Stimulated activated CD4-positive, alpha-beta T cell treated with anti-CD3 and anti-CD28 coated beads, Interleukin-4, amount 100 ng/mL, for 1 hour (primary cell): ENCODE measurements around the gene FHL3.

Source experiments
- DNase-seq: peaks from one replicate; pipeline ENCODE4 v3.0.0-alpha.2; 2020

The FHL3 gene, protein sequence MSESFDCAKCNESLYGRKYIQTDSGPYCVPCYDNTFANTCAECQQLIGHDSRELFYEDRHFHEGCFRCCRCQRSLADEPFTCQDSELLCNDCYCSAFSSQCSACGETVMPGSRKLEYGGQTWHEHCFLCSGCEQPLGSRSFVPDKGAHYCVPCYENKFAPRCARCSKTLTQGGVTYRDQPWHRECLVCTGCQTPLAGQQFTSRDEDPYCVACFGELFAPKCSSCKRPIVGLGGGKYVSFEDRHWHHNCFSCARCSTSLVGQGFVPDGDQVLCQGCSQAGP

DNA sequence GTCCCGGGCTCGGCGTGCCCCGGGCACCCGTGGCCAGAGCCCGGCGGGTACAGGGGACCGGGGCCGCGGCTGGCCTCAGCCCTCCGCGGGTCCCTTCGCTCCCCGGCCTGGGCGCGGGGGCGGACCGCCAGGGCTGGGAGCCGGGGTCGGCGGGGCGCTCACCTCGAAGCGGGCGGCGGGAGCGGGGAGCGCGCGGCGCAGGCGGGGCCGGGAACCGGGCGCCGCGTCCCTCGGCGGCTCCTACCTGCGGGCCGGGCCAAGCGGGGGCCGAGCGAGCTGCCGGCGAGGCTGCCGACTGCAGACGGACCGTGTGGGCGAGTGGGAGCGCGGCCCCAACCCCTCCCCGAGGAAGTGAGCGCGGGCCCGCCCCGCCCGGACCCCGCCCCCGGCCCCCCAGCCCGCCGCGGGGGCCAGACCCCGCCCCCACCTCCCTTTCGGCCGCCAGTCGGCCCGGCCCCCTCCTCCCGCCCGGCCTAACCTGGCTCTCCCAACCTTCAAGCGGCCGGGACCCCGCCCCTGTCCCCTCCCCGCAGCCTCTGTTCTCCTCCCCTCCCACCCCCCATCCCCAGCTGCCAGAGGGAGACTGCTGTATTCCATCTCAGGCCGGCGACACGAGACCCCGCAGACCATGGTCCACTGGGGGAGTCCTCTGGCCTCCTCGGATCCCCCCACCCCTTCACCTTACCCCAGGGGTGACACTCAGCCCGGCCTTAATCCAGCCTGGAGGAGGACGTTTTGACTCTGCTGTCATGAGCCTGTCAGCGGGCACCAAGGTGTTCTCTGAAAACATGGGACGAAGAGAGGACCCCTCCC is at the start of gene FHL3:
Gene FHL3, minus strand, starts transcription at position 320 of the 813 bp plus-strand sequence. CDS start 6,102 bp downstream, outside the sequence.
- DNase-seq = peak; percentile 49

DNA sequence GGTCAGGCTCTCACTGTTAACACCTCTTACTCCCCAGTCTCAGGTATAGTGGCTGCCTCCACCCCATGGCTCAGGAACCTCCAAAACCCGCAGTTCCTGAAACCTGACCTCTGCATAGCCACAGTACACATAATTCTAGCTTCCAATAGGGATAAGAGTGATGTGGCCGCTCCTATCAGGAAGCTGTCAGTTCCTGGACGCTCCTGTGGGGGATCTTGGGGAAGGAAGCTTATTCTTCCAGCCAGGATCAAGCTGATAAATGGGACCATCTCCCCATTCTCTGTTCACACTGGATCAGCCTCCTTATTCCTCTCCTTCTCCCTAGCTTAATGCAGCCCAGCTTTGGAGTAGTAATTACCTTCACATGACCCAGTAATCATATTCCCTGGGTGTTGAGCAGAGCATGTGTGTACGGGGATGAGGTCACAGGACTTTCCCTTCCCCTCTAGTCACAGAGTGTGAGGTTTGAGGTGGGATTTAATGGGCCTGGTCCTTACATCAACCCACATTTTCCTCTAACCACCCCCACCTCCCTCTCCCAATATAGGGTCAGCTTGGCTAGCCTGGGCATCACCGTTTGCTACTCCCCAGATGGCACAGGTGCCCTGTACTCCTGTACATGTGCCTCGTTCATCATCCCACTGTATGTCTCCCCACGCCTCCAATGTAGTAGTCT is 48.2 kb upstream of the FHL3 start:
- DNase-seq = no peak

DNA sequence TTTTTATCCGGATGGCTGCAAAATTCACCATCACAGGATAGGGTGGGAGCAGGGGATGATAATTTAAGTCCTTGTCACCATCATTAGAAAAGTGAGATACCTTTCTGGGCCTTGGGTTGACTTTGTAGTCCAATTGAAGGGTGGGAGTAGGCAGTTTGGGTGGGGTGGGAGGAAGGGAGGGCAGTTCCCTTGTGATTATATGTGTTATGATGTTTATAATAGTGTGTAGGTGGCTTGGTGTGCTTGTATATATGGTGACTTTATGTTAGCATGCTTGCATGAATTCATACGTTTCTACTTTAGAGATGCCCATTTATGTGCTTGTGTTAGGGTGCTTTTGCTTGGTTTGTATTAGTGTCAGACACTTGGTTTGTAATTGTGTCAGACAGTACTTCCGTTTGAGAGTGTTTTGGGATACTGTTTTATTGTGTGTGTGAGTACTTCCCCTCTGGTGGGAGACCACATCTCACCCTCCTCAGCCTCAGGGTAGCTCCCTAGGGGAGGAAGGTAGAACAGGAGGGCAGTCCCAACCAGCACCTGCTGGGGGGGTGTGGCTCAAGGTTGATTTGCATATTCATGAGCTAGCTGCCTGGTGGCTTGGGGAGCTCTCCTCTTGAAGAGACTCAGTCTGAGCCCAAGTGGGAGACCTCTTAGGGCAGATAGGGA is 47.6 kb upstream of the FHL3 start:
- DNase-seq = no peak

DNA sequence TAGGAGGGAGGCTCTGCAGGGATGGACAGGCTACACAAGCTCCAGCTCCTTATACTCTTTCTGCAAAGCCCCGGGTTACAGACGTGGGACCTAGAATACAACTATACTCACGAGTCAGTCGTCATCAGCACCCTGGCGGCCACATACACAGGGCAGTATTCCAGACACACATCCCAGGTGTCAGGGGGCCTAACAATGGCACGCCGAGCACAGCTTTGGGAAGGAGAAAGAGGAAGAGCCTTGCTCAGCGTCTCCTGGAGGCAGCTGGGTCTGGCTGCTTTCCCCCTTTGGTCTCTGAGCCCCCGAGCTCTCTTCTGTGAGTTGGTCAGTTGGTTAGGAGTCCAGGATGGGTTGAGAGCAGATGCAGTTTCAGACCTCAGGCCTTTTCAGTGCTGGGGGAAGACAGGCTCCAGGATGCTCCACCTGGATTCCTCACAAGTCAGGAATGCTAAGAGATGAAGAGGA is 45.8 kb upstream of the FHL3 start:
- no peak for DNase-seq

DNA sequence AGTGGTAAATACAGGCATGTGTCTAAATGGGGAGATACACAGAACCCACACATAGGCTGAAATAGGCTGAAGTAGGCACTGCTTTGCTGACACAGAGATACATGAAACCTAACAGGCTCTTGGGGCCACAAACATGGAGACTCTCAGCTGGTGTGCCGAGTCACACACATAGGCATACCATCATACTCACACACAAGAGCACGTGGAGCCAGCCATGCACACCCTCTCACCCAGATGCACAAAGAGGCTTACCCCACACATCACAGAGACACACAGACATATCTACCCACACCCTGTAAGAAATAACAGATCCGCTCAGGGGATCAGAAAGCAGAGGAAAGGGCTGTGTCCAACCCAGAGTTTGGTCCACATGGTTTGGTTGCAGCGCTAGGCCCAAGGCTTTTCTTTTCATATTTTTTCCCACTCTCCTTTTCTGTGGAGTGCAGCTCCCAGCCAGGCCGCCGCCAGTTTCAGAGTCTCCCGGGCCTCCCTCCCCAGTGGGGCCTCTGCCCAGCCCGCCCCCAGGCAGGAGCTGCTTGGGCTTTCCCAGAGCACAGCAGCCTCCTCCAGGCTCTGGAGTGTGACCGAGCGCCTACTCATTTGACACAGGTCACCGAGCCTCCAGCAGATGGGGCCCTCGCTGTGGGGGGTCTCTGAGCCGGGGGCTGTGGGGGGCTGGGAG is 45.2 kb upstream of the FHL3 start:
- no peak for DNase-seq

DNA sequence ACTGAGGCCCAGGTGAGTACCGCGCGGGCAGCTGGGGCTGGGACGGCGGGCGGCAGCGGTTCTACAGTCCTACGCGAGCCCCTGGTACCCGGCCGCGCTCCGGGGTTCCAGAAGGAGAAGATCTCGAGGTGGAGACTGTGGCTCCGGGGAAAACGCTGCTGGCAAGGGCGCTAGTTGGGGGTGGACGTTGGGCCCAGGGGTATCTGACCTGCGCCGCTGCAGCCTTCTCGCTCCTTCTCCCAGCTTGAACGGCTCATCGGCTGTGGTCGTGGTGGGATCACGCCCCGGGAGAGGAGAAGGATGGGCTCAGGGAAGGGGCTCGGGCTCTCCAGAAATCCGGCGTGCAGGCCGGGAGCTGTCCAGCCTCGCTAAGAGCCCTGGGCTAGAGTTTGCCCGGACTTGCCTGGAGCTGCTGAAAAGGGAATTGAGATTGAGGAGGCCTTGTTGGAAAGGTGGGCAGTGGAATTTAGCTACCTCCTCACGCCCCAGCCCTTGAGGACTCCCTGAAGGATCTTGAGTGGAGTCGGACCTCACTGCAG is 42.4 kb upstream of the FHL3 start:
- DNase-seq = no peak

DNA sequence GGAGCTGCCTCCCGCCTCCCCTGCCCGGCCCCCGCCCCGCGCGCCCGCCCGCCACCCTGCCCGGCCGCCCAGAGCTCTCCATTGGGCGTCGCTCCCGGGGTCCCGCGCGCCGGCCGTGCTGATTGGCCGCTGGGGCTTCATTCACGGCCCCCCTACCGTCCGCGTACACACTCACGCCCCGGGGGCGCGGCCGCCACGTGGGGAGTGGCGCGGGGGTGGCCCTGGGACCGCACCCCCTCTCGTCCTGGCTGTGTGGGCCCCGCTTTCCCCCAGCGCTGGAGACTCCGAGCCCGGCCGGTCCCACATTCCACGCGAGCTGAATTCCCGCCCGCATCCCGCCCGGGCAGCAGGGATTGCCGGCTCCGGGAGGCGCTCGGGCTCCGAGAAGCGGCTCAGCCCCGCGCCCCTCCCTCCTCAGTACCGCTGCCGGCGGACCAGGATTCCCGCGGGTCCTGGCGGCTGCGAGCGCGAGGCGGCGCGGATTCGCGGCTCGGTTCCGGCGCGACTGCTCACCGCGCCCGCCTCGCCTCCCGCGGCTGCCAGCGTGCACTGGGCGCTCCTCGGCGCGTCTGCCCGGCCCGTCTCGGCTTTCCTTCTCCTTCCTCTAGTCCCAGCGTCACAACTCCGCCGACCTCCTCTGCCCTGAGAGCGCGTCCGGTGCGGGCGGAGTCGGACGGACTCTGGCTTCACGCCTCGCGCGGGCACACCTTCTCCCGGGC is 41.7 kb upstream of the FHL3 start:
- peak; percentile 82 for DNase-seq

DNA sequence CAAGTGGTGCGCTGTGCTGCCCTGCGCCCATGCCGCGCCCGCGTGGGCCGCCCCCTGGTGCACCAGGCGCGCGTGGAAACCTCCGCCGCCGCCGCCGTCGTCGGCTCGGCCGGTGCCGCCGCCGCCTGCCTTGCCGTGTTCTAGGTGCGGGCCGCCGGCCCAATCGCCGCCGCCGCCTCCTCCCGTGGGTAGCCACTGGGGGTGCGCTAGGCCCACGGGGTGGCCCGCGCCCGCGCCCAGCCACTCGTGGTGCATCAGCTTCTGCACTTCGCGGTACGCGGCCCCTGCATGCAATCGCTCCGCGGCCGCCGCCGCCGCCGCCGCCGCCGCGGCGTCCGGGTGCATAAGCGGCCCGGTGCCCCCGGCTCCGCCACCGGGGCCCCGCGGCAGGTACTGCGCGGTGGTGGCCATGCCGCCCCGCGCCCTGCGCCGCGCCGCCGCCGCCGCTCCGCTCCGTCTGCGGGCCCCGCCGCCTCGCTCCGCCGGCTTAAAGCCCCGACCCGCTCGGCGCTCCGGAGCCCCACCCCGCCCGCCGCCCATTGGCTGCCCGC is 41.1 kb upstream of the FHL3 start, which contains the start of gene POU3F1:
Gene POU3F1, minus strand, starts transcription at position 461 of the 551 bp plus-strand sequence. Its CDS starts 50 bp downstream, at position 411.
- DNase-seq = no peak

DNA sequence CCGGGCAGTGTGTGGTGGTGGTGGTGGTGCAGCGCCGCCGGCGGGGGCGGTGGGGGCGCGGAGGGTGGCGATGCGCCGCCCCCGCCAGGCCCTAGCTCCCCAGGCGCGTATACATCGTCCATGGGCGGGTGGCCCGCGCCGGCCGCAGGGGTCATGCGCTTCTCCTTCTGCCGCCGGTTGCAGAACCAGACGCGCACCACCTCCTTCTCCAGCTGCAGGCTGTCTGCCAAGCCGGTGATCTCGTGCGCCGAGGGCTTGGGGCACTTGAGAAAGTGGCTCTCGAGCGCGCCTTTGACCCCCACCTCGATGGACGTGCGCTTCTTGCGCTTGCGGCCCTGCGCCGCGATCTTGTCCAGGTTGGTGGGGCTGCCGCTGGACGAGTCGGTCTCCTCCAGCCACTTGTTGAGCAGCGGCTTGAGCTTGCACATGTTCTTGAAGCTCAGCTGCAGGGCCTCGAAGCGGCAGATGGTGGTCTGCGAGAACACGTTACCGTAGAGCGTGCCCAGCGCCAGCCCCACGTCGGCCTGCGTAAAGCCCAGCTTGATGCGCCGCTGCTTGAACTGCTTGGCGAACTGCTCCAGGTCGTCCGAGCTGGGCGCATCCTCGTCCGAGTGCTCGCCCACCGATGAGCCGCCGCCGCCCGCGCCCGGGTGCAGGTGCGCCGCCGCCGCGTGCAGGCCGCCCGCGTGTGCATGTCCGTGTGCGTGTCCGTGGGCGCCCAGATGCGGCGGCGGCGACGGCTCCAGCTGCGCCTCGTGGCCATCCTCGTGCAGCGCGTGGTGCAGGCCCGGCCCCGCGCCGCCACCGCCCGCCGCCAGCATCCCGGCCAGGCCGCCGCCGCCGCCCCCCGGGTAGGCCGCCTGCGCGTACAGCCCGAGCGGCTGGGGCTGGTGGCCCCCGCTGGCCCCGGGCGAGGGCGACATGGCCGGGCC is 40.4 kb upstream of the FHL3 start:
- peak; percentile 28 for DNase-seq

DNA sequence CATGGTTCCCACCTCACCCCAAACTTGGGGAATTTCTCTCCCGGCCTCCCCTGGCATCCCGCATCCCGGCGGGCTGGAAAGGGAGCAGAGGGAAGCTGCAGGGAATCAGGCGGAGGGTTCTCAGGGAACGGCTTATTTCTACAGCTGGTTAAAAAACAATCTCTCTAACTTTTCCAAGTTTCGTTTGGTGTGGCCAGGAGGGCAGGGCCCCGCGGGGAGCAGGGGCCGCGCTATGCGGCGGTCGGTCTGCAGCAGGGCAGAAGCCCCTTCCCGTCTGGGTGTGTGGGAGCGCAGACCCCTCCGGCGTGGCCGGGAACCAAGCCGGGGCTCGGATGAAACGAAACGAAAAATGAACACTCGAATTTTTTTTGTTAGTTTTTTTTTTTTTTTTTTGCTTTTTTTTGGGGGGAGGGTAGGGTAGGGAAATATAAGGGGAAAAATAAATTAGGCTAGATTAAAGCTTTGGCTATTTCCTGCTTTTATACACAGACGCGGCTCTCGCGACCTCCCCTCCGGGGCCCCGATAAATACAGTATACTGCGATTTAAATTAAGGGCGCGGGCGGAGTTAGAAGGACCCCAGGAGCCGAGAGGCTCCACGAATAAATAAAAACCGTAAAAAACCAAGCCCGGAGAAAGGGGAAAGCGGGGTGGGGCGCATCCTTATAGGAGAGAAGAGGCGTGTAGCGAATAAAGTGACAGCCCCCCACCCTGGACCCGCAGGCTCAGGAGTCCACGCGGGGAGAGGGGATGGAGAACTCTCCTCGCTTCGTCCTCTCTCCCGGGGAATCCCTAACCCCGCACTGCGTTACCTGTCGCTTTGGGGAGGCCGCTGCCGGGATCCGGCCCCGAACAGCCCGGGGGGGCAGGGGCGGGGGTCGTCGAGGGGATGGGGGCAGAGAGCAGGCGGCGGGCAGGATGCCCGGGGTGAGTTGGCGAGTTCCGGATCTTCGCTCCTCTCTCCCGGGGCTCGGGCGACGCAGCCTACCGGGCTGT is 39.2 kb upstream of the FHL3 start:
- DNase-seq = no peak

DNA sequence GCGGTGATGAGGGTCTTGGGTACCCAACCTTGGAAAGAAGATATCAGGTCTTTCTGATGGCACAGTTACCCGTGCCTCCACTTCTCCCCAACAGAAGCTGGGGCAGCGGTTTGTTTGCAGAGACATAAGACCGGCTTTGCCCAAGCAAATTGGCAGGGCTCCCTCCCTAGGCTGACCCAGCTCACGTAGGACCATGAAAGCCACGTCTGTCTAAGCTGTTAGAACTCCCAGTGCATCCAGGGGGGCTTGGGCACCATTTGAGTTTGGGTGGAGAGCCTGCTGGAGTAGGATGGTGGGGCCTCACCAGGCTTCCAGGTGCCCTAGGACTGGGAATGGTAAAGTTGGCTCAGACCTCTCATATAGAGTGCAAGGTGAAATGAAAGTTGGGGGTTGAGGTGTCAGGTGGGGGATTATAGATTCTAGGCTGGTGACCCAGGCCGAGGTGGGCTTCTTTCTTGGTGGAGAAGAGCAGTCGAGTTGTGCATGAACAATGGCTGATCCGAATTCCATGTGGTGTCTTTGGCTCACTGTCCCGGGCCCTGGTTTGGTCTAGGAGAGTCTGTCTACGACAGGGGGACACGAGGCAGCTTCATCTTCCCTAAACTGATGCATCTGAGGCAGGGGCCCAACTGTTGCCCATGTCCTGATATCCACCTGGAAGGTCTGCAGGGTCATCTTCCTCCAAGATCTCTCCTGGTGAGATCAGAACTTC is 37.9 kb upstream of the FHL3 start:
- DNase-seq = no peak

DNA sequence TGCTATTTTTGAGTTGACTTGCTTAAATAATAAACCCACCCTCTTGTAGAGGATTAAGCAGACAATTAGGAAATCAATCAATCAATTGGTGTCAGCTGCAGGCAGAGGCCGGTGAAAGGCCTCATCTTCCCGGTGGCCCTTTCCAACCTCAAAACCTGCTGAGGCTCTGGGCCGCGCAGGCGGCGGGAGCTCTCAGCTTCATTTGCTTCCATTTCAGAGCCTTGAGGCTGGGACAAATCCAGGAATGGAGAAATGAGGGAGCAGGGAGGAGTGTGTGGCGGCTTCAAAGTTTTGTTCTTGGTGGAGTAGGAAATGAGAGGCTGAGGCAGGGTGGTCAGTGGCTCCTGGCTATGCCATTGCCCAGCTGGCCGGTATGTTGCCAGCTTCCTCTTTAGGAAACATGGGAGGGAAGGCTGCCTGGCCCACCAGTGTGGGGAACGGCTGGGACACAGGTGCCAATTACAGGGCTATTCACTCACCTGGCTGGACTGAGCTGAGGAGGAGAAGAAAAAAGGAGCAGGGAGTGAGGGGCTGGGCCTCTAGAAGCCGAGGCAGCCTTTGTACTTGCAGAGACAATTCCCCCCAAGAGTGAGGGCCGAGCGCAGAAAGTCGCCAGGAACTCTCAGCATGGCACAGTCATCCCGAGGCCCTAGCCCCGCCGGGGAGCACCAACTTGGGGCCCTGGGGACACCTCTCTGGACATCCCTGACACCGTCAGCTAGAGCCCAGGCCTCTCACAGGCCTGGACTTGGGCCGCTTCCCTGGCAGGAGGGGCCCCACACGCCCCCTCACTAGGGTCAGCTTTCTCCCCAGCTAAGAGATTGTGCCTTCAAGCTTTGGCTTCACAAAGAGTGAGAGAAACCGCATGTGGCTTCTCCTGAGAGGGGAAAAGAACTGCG is 36.9 kb upstream of the FHL3 start:
- no peak for DNase-seq

DNA sequence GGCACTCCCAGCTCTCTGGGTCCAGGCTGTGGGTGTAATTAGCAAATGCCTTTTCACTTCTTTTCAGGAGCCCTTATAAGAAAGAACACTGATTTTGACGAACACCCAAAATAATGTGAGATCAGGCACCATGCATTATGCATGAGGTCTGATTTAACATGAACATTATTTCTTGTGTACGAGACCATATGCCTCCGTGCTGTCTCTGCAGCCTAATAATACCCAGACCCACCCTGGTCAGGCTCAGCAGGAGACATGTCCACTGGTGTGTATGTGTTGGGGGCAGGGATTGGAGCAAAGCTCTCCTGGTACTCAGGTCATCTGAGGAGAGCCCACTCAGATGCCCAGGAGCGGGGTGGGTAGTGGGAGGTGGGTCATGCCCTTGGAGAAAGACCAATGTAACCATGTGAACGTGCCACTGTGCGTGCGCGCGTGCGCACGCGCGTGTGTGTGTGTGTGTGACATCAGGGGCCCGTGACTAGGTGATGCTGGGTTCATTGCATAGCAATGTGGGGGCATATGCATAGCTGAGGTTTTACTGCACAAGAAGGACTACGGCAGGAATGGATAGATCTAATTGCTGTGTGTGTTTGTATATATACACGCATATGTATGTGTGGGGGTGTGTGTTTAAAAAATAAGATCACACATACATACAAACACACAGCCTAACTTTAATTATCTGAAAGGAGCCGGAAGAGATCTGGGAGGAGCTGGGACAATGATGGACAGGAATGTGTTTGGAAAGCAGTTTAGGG is 34.2 kb upstream of the FHL3 start:
- no peak for DNase-seq

DNA sequence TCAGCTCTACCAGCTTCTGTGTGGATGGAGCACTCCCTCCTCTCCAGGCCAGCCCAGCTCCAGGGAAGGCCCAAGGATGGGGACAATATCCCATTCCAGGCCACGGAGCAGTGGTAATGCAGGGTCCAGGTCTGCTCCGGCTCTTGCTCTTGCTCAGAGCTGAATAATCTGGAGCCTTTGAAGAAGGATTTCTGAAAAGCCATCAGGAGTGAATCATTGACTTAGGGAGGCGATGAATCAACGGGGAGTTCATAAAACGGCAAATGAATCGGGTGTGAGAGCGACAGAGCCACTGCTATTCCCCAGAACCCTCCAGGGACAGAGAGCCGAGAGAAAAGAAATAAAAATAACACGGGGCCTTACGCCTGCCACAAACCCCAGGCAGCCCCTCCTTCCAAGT is 33.5 kb upstream of the FHL3 start:
- DNase-seq = no peak

DNA sequence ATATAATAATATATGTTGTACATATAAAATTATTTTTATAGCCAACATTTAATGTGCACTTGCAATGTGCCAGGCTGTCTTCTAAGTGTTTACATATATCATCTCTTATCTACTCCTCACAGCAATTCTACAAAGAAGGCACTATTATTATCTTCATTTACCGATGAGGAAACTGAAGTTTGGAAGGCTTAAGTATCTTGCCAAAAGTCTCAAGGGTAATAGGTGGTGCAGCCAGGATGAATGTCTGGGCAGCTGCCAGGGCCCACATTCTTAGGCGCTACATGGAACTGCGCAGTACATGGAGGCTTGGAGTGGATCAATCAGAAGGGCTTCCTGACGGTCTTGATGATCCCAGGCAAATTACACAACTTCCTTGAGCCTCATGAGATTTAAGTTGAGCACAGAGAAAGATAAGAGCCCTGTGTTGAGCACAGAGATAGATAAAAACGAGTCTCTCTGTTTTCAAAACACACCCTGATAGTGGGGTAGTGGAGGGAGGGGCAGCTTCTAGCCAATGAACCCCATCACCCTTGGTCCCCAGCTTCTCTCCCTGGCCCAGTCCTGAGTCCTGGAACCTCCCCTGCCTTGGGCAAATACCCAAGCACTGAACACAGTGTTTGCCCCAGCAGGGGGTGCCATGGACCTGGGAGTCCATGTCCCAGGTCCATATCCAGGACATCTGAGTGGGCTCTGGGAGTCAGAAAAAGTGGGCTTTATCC is 32.1 kb upstream of the FHL3 start:
- DNase-seq = no peak
